BJ (cell line): ENCODE results near the gene STXBP6. TPM values are rescaled to one million over a fixed set of nuclear protein-coding genes. Genes with fewer than 3 reads are reported as not detected.

Experiments
- CTCF ChIA-PET: fragments of 350-600 bp; formaldehyde crosslinking; extraction: SDS; loops from one replicate; lab custom pipeline; 2021; ENCODE audit warnings: antibody characterized with exemption, inconsistent platforms; lab: Yijun Ruan, JAX
- POLR2A ChIA-PET: fragments of 300-600 bp; sonication (Branson Sonifier 250); formaldehyde crosslinking; extraction: SDS; loops from one replicate; lab custom pipeline; 2021; ENCODE audit warnings: antibody characterized with exemption; lab: Charles Lee
- DNase-seq: peaks from one replicate; pipeline ENCODE4 v3.0.0-alpha.2; 2011; ENCODE audit warnings: low read depth
- H3K27me3 ChIP-seq: 2 replicates; pipeline ENCODE4 v1.6.0; 2011; ENCODE audit warnings: low read length; ENCODE audit not compliant: control insufficient read depth, insufficient read depth
- H3K36me3 ChIP-seq: 2 replicates; pipeline ENCODE4 v1.5.1; 2011; ENCODE audit warnings: low read length; ENCODE audit not compliant: control insufficient read depth, insufficient read depth
- H3K4me3 ChIP-seq: 2 replicates; pipeline ENCODE4 v1.5.1; 2011; ENCODE audit warnings: low read depth, mild to moderate bottlenecking, control low read depth, low read length
- CTCF ChIP-seq: IDR thresholded peaks from 2 replicates; pipeline ENCODE4 v1.5.1; 2011; ENCODE audit warnings: low read depth, mild to moderate bottlenecking, control low read depth, inconsistent platforms, low read length, moderate library complexity; ENCODE audit not compliant: insufficient read depth
- polyA plus RNA-seq: library from polyadenylated mRNA; depleted of rRNA; stranded (reverse); fragments of >200 nt; gene quantifications from 2 replicates; pipeline ENCODE4 v1.2.3, GENCODE V29; 2011

STXBP6 gene
- polyA plus RNA-seq, 1 experiment = 12.1 TPM

GRCh38 chr14:24974591-24975374 lies 75.2 kb downstream of the STXBP6 start:
- Histone ChIP-seq H3K27me3 (no peaks in the 10 kb centered on the region), H3K4me3 (no peak overlapping the region), H3K36me3 (no peaks in the 10 kb centered on the region)
- ChIA-PET CTCF (interaction anchor here (1.0 kb wide), 1 partner anchor 34 kb away, joined by 3 read pairs; no protein-coding TSS in a partner anchor), POLR2A (no interaction called here)
- no peak for TF ChIP-seq CTCF
- no peak for DNase-seq

GRCh38 chr14:24972844-24973243 lies 77.1 kb downstream of the STXBP6 start:
- ChIA-PET CTCF (no interaction called here), POLR2A (no interaction called here)
- Histone ChIP-seq H3K4me3 (no peak overlapping the region), H3K36me3 (no peaks in the 10 kb centered on the region), H3K27me3 (no peaks in the 10 kb centered on the region)
- TF ChIP-seq CTCF = no peak
- DNase-seq = no peak

GRCh38 chr14:24971255-24971654 lies 78.7 kb downstream of the STXBP6 start:
- Histone ChIP-seq H3K4me3 (no peak overlapping the region), H3K36me3 (no peaks in the 10 kb centered on the region), H3K27me3 (no peaks in the 10 kb centered on the region)
- POLR2A ChIA-PET = interaction anchor here (0.6 kb wide), 1 partner anchor 123 kb away, joined by 3 read pairs; no protein-coding TSS in a partner anchor
- TF ChIP-seq CTCF = no peak
- CTCF ChIA-PET = no interaction called here
- DNase-seq = no peak

- no peak for TF ChIP-seq CTCF
- POLR2A ChIA-PET = interaction anchor here (0.7 kb wide), 1 partner anchor 12 kb away, joined by 4 read pairs; no protein-coding TSS in a partner anchor
- no peak overlapping the region for H3K4me3 ChIP-seq
- H3K27me3 ChIP-seq = no peaks in the 10 kb centered on the region
- no peak for DNase-seq
- H3K36me3 ChIP-seq = no peaks in the 10 kb centered on the region
- CTCF ChIA-PET = no interaction called here
Observed at GRCh38 chr14:24966579-24966964, 83.4 kb downstream of the STXBP6 start.

GRCh38 chr14:24965934-24966578 lies 83.9 kb downstream of the STXBP6 start:
- TF ChIP-seq CTCF = no peak
- peak; percentile 97 for DNase-seq
- H3K27me3 ChIP-seq = no peaks in the 10 kb centered on the region
- ChIA-PET CTCF (interaction anchor here (0.6 to 0.8 kb wide), 2 partner anchors 13 to 149 kb away, joined by 3 read pairs; no protein-coding TSS in a partner anchor), POLR2A (interaction anchor here (0.7 kb wide), 1 partner anchor 13 kb away, joined by 4 read pairs; no protein-coding TSS in a partner anchor)
- no peaks in the 10 kb centered on the region for H3K36me3 ChIP-seq
- no peak overlapping the region for H3K4me3 ChIP-seq
